Body of pancreas (tissue), 4 donors: Measurements from ENCODE around the gene SSR2. TPM values are rescaled to one million over a fixed set of nuclear protein-coding genes. Genes with fewer than 3 reads are reported as not detected.

Experiments used
- ATAC-seq: fragments of 150-250 bp; one replicate; pipeline ENCODE4 v1.9.1; 2016
- DNase-seq, 4 donors: peaks; one replicate each; pipeline ENCODE4 v3.0.0-alpha.2; 2019
- H3K27ac ChIP-seq, 4 donors: fragments of 200-600 bp; sonication (generic); 1 replicate in 3 of 4; 2 replicates in 1 of 4; pipeline versions ENCODE4 v1.5.1 to v1.6.1; 2016 to 2019; ENCODE audit warnings: mild to moderate bottlenecking in 1 of 4, mixed read lengths in 1 of 4, moderate library complexity in 1 of 4
- H3K27me3 ChIP-seq, 2 donors: fragments of 200-600 bp; sonication (generic); one replicate each; pipeline ENCODE4 v1.6.0; 2016; ENCODE audit warnings: mild to moderate bottlenecking in 1 of 2
- H3K36me3 ChIP-seq, 2 donors: fragments of 200-600 bp; sonication (generic); replicated peaks in 1 of 2; 2 replicates each; pipeline ENCODE4 v1.5.1; 2016; ENCODE audit warnings: low read depth in 2 of 2; ENCODE audit not compliant: insufficient read depth in 1 of 2
- H3K4me1 ChIP-seq: fragments of 200-600 bp; sonication (generic); one replicate; pipeline ENCODE4 v1.6.0; 2016
- H3K4me3 ChIP-seq, 2 donors: fragments of 200-600 bp; sonication (generic); 1 replicate in 1 of 2; 2 replicates in 1 of 2; pipeline ENCODE4 v1.5.1; 2016 to 2019
- H3K9me3 ChIP-seq, 3 donors: fragments of 200-600 bp; sonication (generic); 1 replicate in 2 of 3; 2 replicates in 1 of 3; pipeline ENCODE4 v1.5.1; 2016
- CTCF ChIP-seq, 7 experiments: fragments of 450-650 bp in 4 of 7; fragments of 200-600 bp in 3 of 7; sonication (generic) in 3 of 7; IDR thresholded peaks; one replicate each; pipeline ENCODE4 v1.5.1; 2016 to 2019; ENCODE audit warnings: antibody characterized with exemption in 7 of 7
- POLR2A ChIP-seq, 3 donors: fragments of 450-650 bp; IDR thresholded peaks; one replicate each; pipeline ENCODE4 v1.6.1; 2016; ENCODE audit warnings: antibody characterized with exemption in 3 of 3, mild to moderate bottlenecking in 2 of 3
- WGBS, 2 donors: methylation state at CpG; one replicate each; pipeline ENCODE4 v1.1.5; 2017; 5-methylcytosine and 5-hydroxymethylcytosine counted together
- intact Hi-C: fragments of 100-400 bp; cut with DNase I; formaldehyde crosslinking; loops from one replicate; pipeline ENCODE4 v1.15.1; 2023
- total RNA-seq, 2 donors: library from RNA; depleted of rRNA; stranded (reverse); fragments of >200 nt; gene quantifications; one replicate each; pipeline ENCODE4 v1.1.0, GENCODE V29; 2016

Gene SSR2
- total RNA-seq, 2 donors from 2014 or later, result 179 to 291 TPM

GRCh38 chr1:156065871-156066270 is 45.1 kb upstream of the SSR2 start:
- Histone ChIP-seq H3K4me1 (peaks cover 23% of the 10 kb centered on the region), H3K36me3 (peaks cover 0 to 2% of the 10 kb centered on the region in 2 donors), H3K27ac (no peak overlapping the region), H3K27me3 (no peaks in the 10 kb centered on the region), H3K4me3 (no peak overlapping the region), H3K9me3 (no peaks in the 10 kb centered on the region)
- ATAC-seq (no peak), DNase-seq (no peak)
- intact Hi-C loops, result no loop called here
- 80 to 86% methylated on average over 16 of the region's 16 CpGs for WGBS, 2 donors
- no peak for TF ChIP-seq CTCF (IDR thresholded peaks at IDR 0.05)
- TF ChIP-seq POLR2A (IDR thresholded peaks at IDR 0.05), result no peak

DNA sequence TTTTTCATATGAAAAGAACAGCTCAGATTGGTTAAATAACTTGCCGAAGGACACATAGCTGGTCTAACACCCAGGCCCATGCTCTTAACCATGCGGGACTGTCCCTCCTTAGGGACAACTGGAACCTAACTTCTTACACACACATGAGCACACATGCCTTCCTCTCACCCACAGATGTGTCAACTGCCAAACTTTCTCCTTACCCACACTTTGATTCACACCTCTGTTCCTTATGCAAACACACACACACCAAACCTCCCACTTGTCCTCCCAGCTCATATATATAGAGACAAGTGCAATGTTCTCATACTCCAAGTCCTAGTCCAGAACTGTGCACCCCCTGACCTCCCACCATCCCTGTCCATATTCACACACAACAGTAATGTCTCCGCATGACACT is 44.5 kb upstream of the SSR2 start:
- H3K27me3 ChIP-seq, result no peaks in the 10 kb centered on the region
- no peak overlapping the region for H3K27ac ChIP-seq
- H3K9me3 ChIP-seq, result no peaks in the 10 kb centered on the region
- H3K4me3 ChIP-seq, result no peak overlapping the region
- intact Hi-C loops, result no loop called here
- no peak for DNase-seq
- no peak for ATAC-seq
- peaks cover 0 to 2% of the 10 kb centered on the region in 2 donors for H3K36me3 ChIP-seq
- peaks cover 30% of the 10 kb centered on the region for H3K4me1 ChIP-seq
- 77 to 79% methylated on average over 3 of the region's 3 CpGs for WGBS, 2 donors
- TF ChIP-seq POLR2A (IDR thresholded peaks at IDR 0.05), result no peak
- no peak for TF ChIP-seq CTCF (IDR thresholded peaks at IDR 0.05)

DNA sequence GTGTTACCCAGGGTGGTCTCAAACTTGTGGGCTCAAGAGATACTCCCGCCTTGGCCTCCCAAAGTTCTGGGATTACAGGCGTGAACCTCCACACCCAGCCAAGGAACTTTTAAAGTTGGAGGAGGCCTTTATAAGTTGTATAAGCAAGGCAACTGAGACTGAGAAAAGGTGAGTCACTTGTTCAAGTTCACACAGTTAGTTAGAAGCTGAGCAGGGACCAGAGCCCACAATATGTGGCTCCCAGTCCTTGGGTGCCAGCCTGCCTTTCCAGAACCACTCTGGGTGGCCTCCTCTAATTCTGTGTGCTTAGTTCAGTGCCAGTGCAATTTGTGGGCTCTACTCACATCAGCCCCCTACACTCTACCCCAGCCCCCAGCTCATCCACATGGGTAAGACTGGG is 43.9 kb upstream of the SSR2 start:
- no peaks in the 10 kb centered on the region for H3K9me3 ChIP-seq
- no peaks in the 10 kb centered on the region for H3K27me3 ChIP-seq
- peaks cover 32% of the 10 kb centered on the region for H3K4me1 ChIP-seq
- WGBS, 2 donors, result 95% methylated on average over 2 of the region's 2 CpGs; no CpG with 5 or more reads in 1 of the 2 donors
- H3K27ac ChIP-seq, result no peak overlapping the region
- H3K4me3 ChIP-seq, result no peak overlapping the region
- peaks cover 0 to 1% of the 10 kb centered on the region in 2 donors for H3K36me3 ChIP-seq
- ATAC-seq (no peak), DNase-seq (no peak)
- intact Hi-C loops, result no loop called here
- TF ChIP-seq CTCF (IDR thresholded peaks at IDR 0.05) (no peak), POLR2A (IDR thresholded peaks at IDR 0.05) (no peak)

DNA sequence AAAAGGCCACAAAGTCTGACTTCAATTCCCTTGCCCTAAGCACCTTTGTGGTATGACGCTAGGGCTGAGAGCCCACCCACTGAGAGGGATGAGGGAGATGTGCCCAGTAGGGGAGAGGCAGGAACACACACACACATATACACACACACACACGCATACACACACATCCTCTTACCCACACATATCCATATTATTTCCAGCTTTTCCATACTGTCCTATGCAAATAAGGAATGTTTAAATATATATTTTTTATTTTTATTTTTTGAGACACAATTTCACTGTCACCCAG is 43.2 kb upstream of the SSR2 start:
- Histone ChIP-seq H3K9me3 (no peaks in the 10 kb centered on the region), H3K36me3 (no peaks in the 10 kb centered on the region), H3K4me3 (no peak overlapping the region), H3K27me3 (no peaks in the 10 kb centered on the region), H3K27ac (no peak overlapping the region), H3K4me1 (peaks cover 32% of the 10 kb centered on the region)
- intact Hi-C loops, result no loop called here
- no peak for DNase-seq
- 64 to 68% methylated on average over 2 of the region's 2 CpGs for WGBS, 2 donors
- ATAC-seq, result no peak
- TF ChIP-seq CTCF (IDR thresholded peaks at IDR 0.05) (no peak), POLR2A (IDR thresholded peaks at IDR 0.05) (no peak)

- H3K4me3 ChIP-seq, result no peak overlapping the region
- no peak for DNase-seq
- intact Hi-C loops, result no loop called here
- no peaks in the 10 kb centered on the region for H3K36me3 ChIP-seq
- 76 to 83% methylated on average over 3 of the region's 3 CpGs for WGBS, 2 donors
- H3K9me3 ChIP-seq, result no peaks in the 10 kb centered on the region
- no peak for ATAC-seq
- no peaks in the 10 kb centered on the region for H3K27me3 ChIP-seq
- TF ChIP-seq POLR2A (IDR thresholded peaks at IDR 0.05) (peak in 1 of 3 donors; percentile 8), CTCF (IDR thresholded peaks at IDR 0.05) (no peak)
- peaks cover 32% of the 10 kb centered on the region for H3K4me1 ChIP-seq
- H3K27ac ChIP-seq, result peak overlapping the region in 3 of 4 donors; percentile 65 to 83 (median 81)
These were observed 41.4 kb upstream of the SSR2 start for GRCh38 chr1:156062189-156062588.
